ENCODE measurements around the gene FYCO1. TPM values are rescaled to one million over a fixed set of nuclear protein-coding genes. Genes with fewer than 3 reads are reported as not detected.

FYCO1 gene
- total RNA-seq, result 10 to 100 TPM; 14.0 to 16.0 TPM

GRCh38 chr3:45995236-45996192 is at the start of gene FYCO1:
Gene FYCO1, minus strand, starts transcription at chr3:45995824. Its CDS starts 10,914 bp downstream, at chr3:45984910.

GRCh38 chr3:46027021-46027705 is 31.5 kb upstream of the FYCO1 start, which contains the start of gene XCR1:
Gene XCR1, minus strand, starts transcription at chr3:46027483. Its CDS starts 5,536 bp downstream, at chr3:46021947.

GRCh38 chr3:45943207-45943846 is 52.3 kb downstream of the FYCO1 start, which contains the start of gene CXCR6:
Gene CXCR6, plus strand, starts transcription at chr3:45943464. Its CDS starts 3,018 bp downstream, at chr3:45946482.

GRCh38 chr3:45885979-45886705 is 109.5 kb downstream of the FYCO1 start, which contains the start of gene CCR9:
Gene CCR9, plus strand, starts transcription at chr3:45886543. Its CDS starts 8,391 bp downstream, at chr3:45894934.

Other genes starting within 250 kb of the FYCO1 start
- not detected for gene SLC6A20, start 199.3 kb downstream of the FYCO1 start, total RNA-seq
- gene LZTFL1, start 153.7 kb downstream of the FYCO1 start, total RNA-seq, result 10 to 100 TPM in 1 of 2 experiments, 1 to 10 TPM in 1; 8.4 to 10.3 TPM
- gene CCR9, start 109.3 kb downstream of the FYCO1 start, total RNA-seq, result not detected
- gene CXCR6, start 52.4 kb downstream of the FYCO1 start, total RNA-seq, result 1 to 10 TPM; 1.7 TPM
- gene XCR1, start 31.7 kb upstream of the FYCO1 start, total RNA-seq, result not detected
- gene CCR1, start 212.5 kb upstream of the FYCO1 start, total RNA-seq, result 1 to 10 TPM; 1.5 to 2.0 TPM
- under 1 TPM in 1 of 2 experiments, not detected in 1; 0.19 TPM for gene CCR3, start 246.6 kb upstream of the FYCO1 start, total RNA-seq

Measured in activated naive CD4-positive, alpha-beta T cell treated with anti-CD3 and anti-CD28 coated beads, Interleukin-2, amount 10 ng/mL, durations not matched to agents 5 hours and 36 hours (primary cell).